GM21360 (cell line): Measurements from ENCODE around the gene FBXL14.
A peak's percentile ranks its signal among the peaks of the same experiment; 100 is the strongest.

Source experiments
- ATAC-seq: cut with Tn5 transposase; IDR thresholded peaks from one replicate; pipeline ENCODE4 v1.9.1; 2021; ENCODE audit warnings: mild to moderate bottlenecking, moderate library complexity; ENCODE audit not compliant: unreplicated experiment

The FBXL14 gene

DNA sequence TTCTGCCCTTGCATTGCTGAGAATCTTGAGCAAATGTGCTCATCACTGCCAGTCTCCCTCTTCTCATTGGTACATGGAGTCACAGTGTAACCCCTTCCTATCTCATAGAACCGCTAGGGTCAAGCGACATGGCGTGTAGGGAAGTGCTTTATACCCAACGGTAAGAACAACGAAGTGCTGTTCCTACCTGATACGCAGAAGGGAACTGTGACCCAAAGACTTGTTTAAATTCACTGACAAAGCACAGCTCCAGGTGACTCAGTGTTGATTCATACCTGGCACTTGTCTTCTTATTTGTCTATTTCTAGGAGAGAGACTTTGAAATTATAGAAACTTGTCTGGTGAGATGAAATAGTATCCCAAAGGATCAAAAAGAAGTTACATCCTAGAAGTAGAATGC, 53.7 kb downstream of the FBXL14 start:
- ATAC-seq: no peak

DNA sequence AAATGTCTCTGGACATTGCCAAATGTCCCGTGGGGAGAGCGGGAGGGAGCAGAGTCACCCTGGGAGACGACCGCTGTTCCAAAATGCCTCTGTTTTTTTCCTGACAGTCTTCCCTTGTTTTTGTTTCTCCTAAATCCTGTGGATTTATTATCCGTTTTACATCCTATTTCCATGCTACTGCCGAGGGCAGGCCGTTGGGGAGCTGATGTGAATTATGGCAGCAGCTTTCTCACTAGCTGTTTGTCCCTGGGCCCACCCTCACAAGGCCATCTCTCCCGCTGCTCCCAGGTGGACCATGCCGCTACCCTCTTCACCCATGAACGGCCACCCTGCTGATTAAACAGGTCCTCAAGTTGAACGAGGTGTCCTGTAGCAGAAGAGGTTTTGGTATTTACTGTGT, 55.2 kb downstream of the FBXL14 start:
- ATAC-seq: no peak

DNA sequence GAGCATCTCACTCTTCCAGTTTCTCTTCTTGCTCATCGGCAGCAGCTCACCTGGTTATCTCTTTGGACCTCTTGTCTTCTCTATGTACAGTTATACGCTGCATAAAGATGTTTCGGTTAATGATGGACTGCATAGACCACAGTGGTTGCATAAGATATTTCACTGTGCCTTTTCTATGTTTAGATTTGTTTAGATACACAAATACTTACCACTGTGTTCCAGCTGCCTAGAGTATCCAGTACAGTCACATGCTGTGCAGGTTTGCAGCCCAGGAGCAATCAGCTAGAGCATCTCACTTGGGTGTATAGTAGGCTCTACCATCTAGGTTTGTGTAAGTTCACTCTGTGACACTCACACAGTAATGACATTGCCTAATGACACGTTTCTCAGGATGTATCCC, 57.6 kb downstream of the FBXL14 start:
- ATAC-seq: no peak

DNA sequence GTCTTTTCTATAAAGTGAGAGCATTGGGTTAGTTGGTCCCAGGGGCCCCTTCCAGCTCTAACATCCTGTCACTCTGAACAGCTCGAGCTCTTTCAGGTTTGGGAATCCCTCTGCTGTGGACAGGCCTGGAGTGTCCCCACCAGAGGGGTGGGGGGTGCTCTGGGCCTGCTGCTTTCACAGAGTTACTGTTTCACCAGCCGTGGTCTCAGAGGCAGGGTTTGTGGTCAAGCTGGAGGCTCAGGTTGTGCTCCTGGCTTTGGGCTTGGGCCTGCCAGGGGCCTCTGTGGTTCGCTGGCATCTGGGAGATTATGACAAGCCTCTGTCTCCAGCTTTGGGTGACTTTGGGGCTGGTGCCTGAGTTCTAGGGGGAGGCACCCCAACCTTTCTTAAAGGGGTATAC, 59.6 kb downstream of the FBXL14 start:
- ATAC-seq: no peak

DNA sequence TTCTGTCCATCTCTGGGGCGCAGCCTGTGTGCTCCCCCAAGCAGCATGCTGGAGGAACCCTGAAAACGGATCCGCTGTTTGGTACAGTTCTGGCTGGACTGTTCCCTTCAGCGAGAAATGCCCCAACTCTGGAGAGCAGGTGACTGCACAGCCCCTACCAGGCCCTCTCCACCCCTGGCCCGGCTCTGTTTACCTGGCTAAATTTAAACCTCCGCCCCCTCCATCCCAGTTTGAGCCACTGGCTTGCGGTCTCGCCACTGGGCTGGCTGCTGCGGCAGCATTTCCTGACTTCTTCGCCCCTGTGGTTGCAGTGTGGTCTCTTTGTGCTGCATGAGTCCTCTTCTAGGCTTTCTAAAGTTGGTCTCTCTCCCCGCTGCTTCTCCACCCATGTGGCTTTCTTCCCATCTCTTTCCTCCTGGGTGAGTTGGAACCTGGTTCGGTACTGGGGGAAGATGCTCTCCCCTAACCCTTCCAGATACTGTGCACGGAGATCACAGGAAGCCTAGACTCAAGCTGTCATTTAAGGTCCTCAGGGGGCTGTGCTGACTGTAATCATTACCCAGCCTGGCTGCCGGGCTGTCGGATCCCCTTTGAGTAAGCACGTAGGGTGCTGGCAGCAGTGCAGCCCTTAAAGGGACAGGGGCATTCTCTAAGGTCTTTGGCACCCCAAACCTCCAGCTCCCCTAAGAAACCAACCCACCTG, 60.6 kb downstream of the FBXL14 start:
- peak; percentile 33 for ATAC-seq

DNA sequence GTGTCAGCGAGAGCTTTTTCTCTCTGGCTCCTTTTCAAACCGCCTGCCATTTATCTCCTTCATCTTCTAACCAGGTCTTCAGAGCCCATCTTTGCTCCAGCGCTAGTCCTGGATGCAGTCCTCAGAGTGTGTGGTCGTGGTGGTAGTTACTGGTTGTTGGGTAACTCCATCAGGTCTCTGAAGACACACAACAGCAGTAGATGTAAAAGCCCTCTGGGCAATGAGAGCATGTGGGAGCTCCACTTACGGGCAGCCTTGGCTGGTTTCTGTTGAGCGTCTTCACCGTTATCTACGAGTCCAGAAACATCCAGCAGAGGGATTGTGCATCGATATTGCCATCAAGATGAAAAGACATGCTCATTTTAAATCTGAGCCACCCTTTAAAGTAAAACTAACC, 61.2 kb downstream of the FBXL14 start:
- peak; percentile 13 for ATAC-seq

DNA sequence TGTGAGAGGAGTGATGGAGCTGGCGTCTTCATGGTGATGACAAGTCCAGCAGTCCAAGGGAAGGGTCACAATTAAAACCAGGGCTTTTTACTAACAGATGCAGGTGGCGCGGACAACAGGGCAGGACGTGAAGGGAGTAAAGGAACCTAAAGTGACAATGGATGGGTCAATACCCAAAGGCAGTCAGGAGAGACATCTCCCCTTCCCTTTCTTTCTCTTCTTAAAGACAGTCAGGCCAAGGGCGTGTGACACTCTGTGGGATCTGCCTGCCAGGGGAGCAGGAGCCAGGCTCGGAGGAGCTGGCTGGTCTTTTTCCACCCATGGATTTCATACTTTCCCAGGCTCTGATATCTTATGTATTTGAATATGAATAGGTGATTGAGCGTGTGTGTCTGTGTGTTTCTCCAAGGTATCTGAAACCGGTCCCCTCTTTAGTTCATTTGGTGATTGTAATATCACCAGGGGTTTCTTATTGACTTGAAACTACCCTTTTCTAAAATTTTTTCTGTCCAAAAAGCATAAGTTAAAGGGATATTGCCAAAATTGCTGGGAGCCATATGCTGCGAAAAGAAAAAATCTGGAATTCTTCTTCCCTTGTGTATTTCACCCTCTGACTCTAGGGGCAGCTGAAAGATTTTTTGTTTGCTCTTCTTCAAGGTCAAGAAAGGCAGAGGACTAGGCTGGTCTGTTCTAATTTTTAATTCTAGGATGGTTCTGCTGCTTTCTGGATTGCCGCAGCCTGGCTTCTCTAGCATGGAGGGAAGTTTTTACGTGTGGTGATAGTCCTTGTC, 61.8 kb downstream of the FBXL14 start:
- ATAC-seq: no peak

DNA sequence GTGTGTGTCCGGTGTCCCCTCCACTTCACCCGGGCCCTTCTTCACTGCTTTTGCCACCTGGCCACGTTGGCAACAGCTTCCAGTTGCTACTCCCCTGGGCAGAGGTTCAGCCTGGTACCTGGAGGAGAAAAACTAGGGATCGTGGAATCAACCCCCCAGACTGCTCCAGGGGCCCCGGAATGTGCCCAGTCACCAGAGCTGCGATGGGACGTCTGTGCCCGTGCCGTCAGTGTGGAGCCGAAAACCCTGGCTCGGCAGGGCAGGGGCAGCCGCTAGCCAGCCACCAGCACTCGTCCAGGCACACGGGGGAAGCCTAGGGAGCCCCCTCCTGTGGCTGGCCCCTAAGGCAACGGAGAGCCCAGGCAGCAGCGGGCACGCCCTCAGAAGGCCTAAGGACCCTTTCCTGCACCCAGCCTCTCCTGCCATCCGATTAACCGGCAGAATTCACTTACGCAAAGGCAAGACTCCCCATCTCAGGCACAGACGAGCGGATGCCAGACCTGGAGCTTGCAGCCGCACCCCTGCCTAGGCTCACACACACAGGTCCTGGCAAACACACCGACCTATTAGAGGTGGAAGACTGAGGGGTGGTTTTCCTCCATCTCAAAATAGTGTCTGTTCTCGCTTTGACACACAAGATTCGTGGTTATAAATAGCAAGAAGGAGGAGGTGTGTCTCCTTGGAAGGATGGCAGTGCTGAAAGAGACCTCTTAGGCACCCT, 62.6 kb downstream of the FBXL14 start:
- no peak for ATAC-seq

DNA sequence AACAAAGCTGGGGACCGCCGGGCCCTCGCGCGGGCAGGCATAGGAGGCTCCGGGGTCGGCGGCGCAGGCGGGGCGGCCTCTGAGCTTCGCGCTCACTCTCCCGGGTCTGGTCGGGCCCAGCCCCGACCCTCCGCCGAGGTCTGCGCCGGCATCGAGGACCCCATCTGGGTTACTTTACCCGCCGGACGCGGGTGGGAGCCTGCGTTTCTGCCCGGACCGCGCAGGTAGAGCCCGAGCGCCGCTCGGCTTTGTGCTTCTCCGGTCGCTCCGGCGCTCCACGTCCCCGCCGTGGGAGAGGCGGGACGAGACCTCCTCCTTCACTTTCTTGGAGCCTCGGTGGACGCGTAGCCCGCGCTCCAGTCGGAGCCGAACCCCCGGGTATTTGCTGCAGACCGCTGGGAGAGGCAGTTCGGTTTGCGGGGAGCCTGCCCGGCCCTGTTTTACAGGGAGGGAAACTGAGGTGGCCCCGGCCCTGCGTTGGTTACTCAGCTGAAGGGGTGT, 63.2 kb downstream of the FBXL14 start:
- no peak for ATAC-seq

DNA sequence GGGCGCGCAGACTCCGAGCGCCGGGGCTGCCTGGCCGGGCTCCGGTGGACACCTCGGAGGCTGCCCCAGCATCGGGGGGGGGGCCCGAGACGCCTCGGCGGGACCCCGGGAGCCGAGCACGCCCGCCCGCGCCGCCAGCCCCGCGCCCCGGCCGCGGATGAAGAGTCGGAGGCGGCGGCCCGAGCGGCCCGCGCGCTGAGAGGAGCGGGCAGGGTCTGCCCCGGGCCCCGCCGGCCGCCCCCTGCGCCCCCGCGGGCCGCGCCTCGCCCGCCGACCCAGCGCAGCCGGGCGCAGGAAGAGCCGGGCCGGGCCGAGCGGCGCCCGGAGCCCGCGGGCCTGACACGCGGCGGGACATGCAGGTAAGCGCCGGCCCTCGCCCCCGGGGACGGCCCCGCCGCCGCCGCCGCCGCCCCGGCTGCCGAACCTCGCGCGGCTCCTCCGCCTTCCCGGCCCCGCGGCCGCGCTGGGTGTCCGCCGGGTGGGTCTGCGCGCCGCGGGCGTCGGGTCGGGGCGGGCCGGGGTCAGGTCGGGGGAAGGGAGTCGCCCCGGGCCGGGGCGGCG, 63.7 kb downstream of the FBXL14 start:
- no peak for ATAC-seq

DNA sequence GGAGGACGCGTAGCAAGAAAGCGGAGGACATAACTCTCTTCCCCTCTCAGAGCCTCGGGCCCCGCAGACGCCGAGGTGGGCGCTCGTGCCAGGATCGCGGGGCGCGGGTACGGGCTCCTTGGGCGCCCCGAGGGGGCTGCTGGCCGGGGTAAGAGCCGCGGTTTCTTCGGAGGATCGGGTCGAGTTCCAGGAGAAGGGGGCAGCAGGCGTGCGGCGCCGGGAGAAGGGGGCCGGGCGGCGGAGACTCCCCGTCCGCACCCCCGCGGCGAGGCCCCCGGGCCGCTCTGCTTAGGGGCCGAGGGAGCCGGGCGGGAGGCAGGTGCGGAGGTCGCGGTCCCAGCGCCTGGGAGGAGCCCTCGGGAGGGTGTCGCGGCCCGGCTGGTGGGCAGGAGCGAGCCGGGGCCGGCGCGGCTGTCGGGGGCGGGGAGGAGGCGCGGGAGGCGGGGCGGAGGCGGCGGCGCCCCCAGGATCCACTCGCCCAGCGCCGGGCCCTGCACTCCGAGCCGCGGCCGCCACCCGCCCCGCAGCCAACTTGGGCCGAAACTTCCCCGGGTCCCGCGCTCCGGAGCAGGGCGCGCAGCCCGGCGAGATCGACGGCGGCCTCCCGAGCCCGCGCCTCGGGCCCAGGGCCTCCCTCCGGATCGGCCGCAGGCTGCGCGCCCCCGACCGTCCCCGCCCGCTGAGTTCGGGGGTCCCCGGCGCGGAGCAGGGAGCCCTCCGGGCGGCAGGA, 64.4 kb downstream of the FBXL14 start:
- ATAC-seq: no peak

DNA sequence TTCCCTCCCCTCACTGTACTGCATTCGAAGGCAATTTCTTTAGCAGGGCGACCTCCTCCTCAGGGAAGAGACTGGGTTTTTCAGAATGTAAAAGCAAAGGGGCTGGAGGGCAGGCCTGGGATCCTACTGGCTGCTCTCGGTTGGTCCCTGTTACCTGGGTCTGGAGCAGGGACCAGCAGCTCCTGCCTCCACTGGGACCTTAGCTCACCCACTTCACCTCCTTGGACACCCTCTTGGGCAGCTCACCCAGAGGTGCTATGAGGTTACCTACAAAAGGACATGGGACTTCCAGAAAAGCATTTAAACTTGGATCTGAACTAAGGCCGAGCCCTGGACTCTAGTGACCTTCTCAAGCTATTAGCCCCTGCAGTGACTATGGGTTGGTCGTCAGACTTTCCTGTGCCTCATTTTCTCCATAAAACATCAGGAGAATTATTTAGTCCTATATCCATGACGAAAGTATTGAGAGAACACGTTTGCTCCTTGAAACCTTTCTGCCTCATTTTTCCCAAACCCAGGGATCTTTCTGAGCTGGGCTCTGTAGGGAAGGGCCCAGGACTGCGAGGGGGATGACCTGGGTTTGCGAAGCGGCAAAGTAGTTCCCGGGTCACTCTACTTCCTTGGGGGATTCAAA, 65.0 kb downstream of the FBXL14 start:
- ATAC-seq: no peak

DNA sequence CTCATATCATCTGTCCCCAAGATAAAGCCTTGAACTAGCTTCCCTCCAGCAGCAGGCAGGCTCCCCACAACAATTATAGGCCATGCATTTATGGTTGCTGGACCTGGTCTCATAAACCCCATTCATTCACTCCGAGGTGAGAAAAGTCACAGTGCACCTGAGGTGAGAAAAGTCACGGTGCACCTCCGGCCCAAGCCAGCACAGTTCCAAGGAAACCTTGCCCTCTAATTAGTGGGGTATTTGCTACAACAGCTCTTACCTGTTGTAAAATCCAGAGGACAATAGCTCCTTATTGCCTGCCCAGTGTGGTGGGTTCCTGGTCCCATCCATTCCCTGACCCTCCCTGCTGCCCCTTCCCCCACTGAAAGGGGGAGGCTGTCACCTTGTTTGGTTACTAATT, 65.6 kb downstream of the FBXL14 start:
- no peak for ATAC-seq

DNA sequence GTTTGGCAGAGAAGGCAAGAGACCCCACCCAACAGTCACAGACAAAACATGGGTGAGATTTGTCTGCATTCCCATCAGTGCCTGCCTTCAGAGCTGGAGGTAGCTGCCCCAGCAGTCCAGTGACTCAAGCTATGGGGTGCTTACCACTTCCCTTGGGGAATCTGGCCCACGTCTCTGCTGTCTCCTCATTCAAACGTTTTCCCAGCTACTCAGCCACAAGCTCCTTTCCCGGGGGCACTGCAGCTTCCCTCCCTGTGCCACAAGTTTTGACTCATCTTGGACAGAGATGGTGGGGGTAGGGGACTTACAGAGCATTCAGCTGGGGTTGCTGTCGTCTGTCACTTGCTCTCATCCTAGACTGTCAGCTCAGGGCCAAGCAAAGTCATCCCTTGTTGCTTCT, 66.6 kb downstream of the FBXL14 start:
- no peak for ATAC-seq

DNA sequence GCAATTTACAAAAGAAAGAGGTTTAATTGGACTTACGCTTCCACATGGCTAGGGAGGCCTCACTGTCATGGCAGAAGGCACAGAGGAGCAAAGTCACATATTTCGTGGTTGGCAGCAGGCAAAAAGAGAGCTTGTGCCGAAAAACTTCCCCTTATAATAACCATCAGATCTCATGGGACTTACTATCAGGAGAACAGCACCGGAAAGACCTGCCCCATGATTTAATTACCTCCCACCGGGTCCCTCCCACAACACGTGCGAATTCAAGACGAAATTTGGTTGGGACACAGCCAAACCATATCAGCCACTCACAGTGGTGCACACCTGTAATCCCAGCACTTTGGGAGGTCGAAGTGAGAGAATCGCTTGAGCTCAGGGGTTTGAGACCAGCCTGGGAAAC, 68.5 kb downstream of the FBXL14 start:
- no peak for ATAC-seq

DNA sequence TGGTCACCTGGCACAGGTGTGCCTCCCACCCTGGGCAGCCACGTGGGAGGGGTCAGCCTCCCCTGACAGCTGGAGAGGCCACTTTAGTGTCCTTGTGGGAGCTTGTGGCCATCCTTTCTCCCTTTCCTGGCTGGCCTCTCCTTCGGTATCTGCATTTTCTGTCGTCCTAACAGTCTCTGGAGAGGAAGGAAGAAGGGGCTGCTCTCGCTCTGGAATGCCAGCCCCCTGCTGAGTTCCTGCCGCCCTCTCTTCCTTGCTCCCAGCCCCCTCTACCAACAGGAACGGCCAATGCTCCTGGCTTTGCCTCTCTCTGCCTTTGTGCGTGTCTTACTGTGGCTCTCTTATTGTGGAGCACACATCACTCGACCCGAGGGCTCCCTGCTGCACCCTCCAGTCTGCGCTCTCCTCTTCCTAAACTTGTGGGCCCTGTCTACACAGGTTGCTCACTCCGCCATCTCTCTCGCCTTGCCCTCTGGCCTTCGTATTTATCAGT, 70.8 kb downstream of the FBXL14 start:
- ATAC-seq: no peak

DNA sequence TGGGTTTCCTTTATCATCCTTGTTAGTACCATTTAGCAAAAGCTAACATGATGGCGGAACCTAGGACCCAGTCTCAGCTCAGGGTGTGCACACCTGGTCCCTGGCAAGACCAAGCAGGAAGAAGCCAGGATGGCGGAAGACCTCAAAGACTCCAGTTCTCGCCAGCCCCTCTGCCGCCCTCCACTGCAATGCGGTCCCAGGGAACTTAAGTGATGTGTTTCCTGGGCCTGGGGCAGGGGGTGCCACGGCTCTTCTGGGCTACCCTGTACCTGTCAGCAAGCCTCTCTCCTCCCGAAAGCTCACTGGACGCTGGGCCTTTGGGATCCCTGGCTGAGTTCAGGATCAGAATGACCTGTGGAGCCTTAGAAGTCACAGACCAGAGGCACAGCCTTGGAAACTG, 71.3 kb downstream of the FBXL14 start:
- no peak for ATAC-seq

DNA sequence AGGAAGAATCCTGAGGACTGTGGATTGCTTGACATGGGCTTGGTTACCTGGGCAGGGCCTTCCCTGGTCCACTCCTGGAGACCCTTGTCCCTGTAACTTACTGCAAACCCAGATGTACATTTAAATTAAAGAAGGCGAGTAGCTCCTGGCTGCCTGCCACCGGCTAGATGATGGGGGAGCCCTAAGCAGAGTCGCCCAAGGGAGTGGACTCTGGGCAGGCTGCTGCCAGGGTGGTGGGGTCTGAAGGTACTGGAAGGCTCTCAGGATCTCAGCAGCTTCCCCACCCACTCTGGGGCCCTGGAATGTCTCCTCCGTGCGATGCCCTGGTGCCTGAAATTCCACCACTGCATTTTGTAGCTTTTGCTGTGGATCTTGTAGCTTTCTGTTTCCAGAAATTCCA, 74.7 kb downstream of the FBXL14 start:
- no peak for ATAC-seq

DNA sequence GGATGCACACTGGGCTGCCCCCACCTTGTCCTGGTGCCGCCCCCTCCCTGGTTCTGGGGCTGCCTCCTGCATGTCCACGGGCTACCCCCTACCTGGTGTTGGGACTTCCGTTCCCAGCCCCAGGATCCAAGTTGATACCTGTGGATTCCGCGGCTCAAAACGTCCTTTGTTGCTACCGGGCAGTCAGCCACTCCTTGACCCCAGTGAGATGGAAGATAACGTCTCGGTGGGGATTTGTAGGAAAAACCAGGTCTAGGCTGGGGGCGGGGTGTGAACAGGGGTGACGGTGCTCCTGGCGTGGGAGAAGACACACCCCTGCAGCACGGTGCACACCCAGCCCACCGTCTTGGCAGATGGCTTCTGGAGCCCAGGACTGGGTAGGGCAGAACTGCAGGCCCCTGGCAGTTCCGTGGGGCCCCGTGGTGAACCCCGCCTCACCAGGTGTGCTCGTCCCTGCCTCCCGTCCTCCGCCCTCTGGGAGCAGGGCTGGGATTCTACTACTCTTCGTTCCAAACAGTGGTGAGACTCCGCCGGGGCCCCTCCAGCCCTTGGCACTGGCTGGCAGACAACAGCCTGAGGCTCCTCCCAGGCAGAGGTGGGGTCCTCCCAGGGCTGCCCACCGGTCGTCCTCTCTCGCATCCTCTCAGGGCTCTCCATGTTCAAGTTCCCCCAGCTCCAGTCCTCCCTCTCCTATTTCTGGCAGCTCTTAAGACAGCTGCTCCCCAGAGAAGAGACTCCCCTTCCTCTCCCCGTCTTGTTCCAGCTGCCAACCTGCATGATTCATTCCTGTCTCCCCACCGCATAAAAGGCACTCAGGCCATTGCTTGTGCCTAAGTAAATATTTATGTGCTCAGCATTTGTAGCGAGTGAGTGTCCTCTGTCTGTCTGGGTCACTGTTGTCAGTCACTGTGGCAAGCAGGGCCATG, 75.5 kb downstream of the FBXL14 start:
- ATAC-seq: no peak
